GM12801 (cell line): ENCODE data around the gene KRTDAP.

Experiments used
- TF ChIP-seq, protein P1 (sequence below): IDR thresholded peaks from one replicate; pipeline ENCODE4 v1.5.1; 2011; ENCODE audit warnings: control low read depth; ENCODE audit not compliant: insufficient read length; ENCODE audit errors: extremely low read depth

The KRTDAP gene

DNA sequence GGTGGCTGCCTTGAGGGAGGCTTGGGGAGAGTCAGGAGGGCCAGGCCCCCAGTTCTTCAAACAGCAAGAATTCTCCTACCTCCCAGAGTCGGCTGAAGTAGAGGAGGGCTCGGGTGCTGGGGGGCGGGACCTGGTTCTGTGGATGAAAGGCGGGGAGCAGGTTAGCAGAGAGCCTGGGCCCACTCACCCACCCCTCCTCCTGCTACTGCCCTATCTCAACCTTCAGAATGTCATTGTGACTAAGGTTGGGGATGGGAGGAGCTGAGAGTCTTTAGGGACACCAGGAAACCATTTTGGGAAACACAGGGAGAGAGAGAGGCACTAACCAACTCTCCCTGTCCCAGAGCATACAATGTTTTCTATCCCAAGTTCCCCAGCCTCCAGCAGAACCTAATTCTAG lies 12.5 kb upstream of the KRTDAP start:
- TF ChIP-seq, protein P1, sequence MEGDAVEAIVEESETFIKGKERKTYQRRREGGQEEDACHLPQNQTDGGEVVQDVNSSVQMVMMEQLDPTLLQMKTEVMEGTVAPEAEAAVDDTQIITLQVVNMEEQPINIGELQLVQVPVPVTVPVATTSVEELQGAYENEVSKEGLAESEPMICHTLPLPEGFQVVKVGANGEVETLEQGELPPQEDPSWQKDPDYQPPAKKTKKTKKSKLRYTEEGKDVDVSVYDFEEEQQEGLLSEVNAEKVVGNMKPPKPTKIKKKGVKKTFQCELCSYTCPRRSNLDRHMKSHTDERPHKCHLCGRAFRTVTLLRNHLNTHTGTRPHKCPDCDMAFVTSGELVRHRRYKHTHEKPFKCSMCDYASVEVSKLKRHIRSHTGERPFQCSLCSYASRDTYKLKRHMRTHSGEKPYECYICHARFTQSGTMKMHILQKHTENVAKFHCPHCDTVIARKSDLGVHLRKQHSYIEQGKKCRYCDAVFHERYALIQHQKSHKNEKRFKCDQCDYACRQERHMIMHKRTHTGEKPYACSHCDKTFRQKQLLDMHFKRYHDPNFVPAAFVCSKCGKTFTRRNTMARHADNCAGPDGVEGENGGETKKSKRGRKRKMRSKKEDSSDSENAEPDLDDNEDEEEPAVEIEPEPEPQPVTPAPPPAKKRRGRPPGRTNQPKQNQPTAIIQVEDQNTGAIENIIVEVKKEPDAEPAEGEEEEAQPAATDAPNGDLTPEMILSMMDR: no peak

DNA sequence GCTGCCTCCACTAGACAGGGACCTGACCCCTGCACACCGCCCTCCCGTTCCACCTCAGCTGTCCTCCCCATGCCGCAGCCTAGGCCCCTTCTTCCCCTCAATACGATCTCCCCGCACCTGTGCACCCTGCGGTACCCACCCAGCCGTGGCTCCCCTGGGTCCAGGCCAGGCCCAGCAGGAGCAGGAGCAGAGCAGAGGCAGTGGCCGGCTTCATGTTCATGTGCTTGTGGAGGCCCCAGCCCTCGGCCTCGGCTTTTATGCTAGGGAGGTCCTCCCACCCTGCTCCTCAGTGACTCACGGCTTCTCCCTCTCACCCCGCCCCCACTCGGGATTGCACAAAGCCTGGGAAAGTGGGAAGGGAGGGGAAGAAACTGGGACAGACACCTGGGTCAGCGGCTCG lies 11.4 kb upstream of the KRTDAP start:
- TF ChIP-seq, protein P1: no peak

DNA sequence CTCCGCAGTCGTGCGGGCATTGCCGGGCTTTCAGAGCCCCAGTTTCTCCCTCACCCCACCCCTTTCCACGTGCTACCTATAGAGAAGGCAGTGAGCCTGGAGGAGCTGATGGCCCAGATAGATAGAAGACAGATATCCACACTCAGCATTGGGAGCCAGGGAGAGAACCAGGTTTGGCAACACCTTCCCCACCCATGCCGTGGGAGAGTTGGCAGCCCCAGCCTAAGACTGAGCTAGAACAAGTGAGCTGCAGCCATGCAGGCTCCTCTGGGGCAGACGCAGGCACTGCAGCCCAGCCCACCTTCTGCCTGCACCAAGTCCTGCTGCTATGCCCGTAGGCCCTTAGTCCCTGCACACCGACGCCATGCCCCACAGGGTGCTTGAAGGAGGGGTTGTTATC lies 10.3 kb upstream of the KRTDAP start:
- TF ChIP-seq, protein P1: no peak

DNA sequence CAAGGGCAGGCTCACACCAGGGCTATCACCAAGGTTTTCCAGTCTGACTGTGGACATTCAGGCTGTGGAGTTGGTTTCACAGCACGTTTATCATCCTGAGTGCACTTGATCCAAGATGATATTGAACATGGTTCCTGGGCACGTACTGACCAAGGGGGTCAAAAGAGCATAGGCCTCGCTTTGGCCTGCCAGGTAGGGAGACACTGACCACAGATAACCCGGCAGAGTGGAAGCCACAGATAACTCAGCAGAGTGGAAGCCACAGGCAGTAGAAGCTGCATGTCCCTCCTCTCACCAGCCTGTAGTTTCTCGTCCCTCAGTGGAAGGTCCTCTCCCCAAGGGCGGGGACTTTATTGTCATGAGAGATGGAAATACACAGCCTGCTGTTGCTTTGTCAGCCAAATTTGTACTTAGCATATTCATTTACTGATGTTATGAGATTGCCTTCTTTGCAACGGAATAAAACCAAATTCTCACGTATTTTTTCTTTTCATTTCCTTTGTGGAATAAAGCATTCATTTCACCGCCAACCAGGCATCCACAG lies 8.8 kb upstream of the KRTDAP start:
- TF ChIP-seq, protein P1: no peak

DNA sequence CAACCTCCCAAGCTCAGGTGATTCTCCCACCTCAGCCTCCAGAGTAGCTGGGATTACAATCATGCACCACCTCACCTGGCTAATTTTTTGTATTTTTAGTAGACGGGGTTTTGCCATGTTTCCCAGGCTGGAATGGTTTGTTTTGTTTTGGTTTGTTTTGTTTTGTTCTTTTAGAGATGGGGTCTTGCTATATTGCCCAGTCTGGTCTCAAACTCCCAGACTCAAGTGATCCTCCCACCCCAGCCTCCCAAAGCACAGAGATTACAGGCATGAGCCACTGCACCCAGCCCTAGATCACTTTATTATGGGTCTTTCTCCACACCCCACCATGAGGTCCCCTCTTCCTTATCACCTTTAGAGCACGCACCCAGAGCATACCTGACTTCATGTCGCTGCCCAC lies 8.0 kb upstream of the KRTDAP start:
- TF ChIP-seq, protein P1: no peak

DNA sequence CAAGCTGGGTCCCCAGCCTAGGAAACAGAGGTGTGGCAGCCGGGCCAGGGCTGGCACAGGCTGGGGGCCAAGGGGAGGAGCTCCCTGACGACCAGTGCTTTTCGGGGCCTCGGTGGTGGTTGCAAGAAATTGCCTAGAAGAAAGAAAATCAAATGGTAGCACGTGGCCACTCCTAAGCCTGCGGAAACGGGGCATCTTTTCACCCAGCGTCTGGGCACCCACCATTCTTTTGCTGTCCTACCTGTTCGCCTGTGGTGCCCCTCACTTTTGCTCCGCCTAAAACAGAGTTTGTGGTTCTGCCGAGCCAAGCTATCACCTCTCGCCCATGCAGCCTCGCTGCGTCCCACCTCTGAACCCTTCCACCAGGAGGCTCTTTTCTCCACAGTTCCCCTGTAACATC lies 7.1 kb upstream of the KRTDAP start:
- TF ChIP-seq, protein P1: no peak

DNA sequence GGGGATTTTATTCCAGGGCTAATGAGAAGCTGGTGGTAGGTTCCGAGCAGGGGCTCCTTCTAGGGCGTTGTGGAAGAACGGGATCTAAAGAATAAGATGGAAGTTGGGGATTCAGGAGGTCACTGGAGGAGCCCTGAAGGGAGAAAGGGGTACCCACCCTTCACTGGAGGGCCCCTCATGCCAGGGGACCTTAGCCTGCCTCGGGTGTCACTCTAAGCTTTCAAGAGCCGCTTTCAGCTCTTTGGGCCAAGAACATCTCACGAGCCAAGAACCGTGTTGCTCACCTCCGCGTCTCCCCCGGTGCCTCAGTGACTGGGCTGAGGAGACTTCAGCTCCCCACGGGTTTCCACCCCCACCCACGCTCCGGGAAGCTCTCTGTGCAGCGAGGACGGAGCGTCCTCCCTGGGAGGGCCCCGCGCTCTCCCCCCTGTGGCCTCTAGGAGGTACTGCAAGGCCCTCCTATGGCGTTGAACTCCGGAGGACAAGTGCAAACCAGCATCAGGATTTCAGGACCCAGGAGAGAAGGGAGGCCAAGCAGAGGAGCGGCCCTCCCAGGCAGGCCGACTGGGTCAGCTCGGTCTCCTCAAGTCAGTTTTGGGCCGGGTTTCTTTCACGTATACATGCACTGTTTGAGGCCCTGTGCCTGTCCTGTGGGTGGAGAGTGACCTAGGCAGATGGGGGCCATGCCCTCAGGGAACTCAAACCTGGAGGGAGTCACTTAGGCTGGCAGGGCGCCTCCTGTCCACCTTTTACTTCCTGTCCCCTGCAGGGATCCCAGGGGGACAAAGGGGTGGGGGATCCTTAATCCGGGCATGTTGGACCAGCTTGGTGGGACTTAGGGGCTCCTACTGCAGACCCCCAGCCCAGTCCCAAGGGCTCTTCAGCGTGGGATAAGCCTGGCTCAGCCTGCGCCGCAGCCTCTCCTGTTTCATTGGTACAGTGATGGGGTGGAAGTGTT lies 5.1 kb upstream of the KRTDAP start:
- TF ChIP-seq, protein P1: peak; percentile 87
